ENCODE data around the gene SLC16A8.

The SLC16A8 gene

GRCh38 chr22:38085056-38085455 is 1.1 kb upstream of the SLC16A8 start:
- Histone ChIP-seq H3K27ac (ENCODE audit: low read length) (no peak overlapping the region), H3K9me3 (replicated peaks; ENCODE audit: insufficient read depth, low read length) (no peaks in the 10 kb centered on the region), H3K9ac (ENCODE audit: low read length) (no peak overlapping the region), H3K4me1 (ENCODE audit: low read length) (no peaks in the 10 kb centered on the region), H3K79me2 (ENCODE audit: low read length) (no peaks in the 10 kb centered on the region), H4K20me1 (ENCODE audit: insufficient read depth, low read length) (no peaks in the 10 kb centered on the region), H3K4me3 (ENCODE audit: low read length) (no peak overlapping the region), H2AFZ (ENCODE audit: low read length) (no peak overlapping the region), H3K9me2 (replicated peaks; ENCODE audit: insufficient read depth, low read length) (no peaks in the 10 kb centered on the region), H3F3A (ENCODE audit: insufficient read depth, low read length) (no peaks in the 10 kb centered on the region), H3K36me3 (replicated peaks; ENCODE audit: insufficient read depth, low read length) (no peaks in the 10 kb centered on the region), H3K4me2 (ENCODE audit: low read depth, low read length) (no peak overlapping the region), H3K27me3 (replicated peaks; ENCODE audit: insufficient read depth, low read length) (no peaks in the 10 kb centered on the region; the same call in 1 of the 2 replicates)
- no peak for TF ChIP-seq EZH2 (optimal IDR thresholded peaks at IDR 0.05; ENCODE audit: low read depth, low read length)
- TF ChIP-seq EZH2phosphoT487 (IDR thresholded peaks at IDR 0.05; ENCODE audit: low read length), result no peak
- TF ChIP-seq, protein P1, sequence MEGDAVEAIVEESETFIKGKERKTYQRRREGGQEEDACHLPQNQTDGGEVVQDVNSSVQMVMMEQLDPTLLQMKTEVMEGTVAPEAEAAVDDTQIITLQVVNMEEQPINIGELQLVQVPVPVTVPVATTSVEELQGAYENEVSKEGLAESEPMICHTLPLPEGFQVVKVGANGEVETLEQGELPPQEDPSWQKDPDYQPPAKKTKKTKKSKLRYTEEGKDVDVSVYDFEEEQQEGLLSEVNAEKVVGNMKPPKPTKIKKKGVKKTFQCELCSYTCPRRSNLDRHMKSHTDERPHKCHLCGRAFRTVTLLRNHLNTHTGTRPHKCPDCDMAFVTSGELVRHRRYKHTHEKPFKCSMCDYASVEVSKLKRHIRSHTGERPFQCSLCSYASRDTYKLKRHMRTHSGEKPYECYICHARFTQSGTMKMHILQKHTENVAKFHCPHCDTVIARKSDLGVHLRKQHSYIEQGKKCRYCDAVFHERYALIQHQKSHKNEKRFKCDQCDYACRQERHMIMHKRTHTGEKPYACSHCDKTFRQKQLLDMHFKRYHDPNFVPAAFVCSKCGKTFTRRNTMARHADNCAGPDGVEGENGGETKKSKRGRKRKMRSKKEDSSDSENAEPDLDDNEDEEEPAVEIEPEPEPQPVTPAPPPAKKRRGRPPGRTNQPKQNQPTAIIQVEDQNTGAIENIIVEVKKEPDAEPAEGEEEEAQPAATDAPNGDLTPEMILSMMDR (IDR thresholded peaks at IDR 0.05; ENCODE audit: low read length), result no peak
- no peak for DNase-seq

GRCh38 chr22:38082986-38083710 is 836 bp downstream of the SLC16A8 start:
- Histone ChIP-seq H3K9me2 (replicated peaks; ENCODE audit: insufficient read depth, low read length) (no peaks in the 10 kb centered on the region), H3K9me3 (replicated peaks; ENCODE audit: insufficient read depth, low read length) (no peaks in the 10 kb centered on the region), H3K9ac (ENCODE audit: low read length) (no peak overlapping the region), H3F3A (ENCODE audit: insufficient read depth, low read length) (no peaks in the 10 kb centered on the region), H3K27ac (ENCODE audit: low read length) (no peak overlapping the region), H3K79me2 (ENCODE audit: low read length) (no peaks in the 10 kb centered on the region), H3K27me3 (replicated peaks; ENCODE audit: insufficient read depth, low read length) (no peaks in the 10 kb centered on the region; the same call in 1 of the 2 replicates), H4K20me1 (ENCODE audit: insufficient read depth, low read length) (no peaks in the 10 kb centered on the region), H3K4me1 (ENCODE audit: low read length) (no peaks in the 10 kb centered on the region), H3K36me3 (replicated peaks; ENCODE audit: insufficient read depth, low read length) (no peaks in the 10 kb centered on the region), H2AFZ (ENCODE audit: low read length) (no peak overlapping the region), H3K4me2 (ENCODE audit: low read depth, low read length) (no peak overlapping the region), H3K4me3 (ENCODE audit: low read length) (no peak overlapping the region)
- DNase-seq, result no peak
- TF ChIP-seq EZH2 (optimal IDR thresholded peaks at IDR 0.05; ENCODE audit: low read depth, low read length) (no peak), EZH2phosphoT487 (IDR thresholded peaks at IDR 0.05; ENCODE audit: low read length) (no peak)
- TF ChIP-seq, protein P1 (IDR thresholded peaks at IDR 0.05; ENCODE audit: low read length), result no peak

GRCh38 chr22:38081941-38082828 is 1.8 kb downstream of the SLC16A8 start:
- H3K9me2 ChIP-seq (replicated peaks; ENCODE audit: insufficient read depth, low read length), result no peaks in the 10 kb centered on the region
- H2AFZ ChIP-seq (ENCODE audit: low read length), result no peak overlapping the region
- H3K79me2 ChIP-seq (ENCODE audit: low read length), result no peaks in the 10 kb centered on the region
- no peaks in the 10 kb centered on the region for H4K20me1 ChIP-seq (ENCODE audit: insufficient read depth, low read length)
- TF ChIP-seq, protein P1 (IDR thresholded peaks at IDR 0.05; ENCODE audit: low read length), result no peak
- TF ChIP-seq EZH2phosphoT487 (IDR thresholded peaks at IDR 0.05; ENCODE audit: low read length) (no peak), EZH2 (optimal IDR thresholded peaks at IDR 0.05; ENCODE audit: low read depth, low read length) (no peak)
- no peak overlapping the region for H3K9ac ChIP-seq (ENCODE audit: low read length)
- H3K4me1 ChIP-seq (ENCODE audit: low read length), result no peaks in the 10 kb centered on the region
- H3K4me2 ChIP-seq (ENCODE audit: low read depth, low read length), result no peak overlapping the region
- no peaks in the 10 kb centered on the region for H3K9me3 ChIP-seq (replicated peaks; ENCODE audit: insufficient read depth, low read length)
- no peak for DNase-seq
- no peaks in the 10 kb centered on the region; the same call in 1 of the 2 replicates for H3K27me3 ChIP-seq (replicated peaks; ENCODE audit: insufficient read depth, low read length)
- no peak overlapping the region for H3K4me3 ChIP-seq (ENCODE audit: low read length)
- no peaks in the 10 kb centered on the region for H3K36me3 ChIP-seq (replicated peaks; ENCODE audit: insufficient read depth, low read length)
- H3F3A ChIP-seq (ENCODE audit: insufficient read depth, low read length), result no peaks in the 10 kb centered on the region
- H3K27ac ChIP-seq (ENCODE audit: low read length), result no peak overlapping the region
